K562 (cell line): Measurements from ENCODE around the gene ATG12. TPM values are rescaled to one million over a fixed set of nuclear protein-coding genes. Genes with fewer than 3 reads are reported as not detected.

Experiments
- ATAC-seq: fragments of 200-7000 bp; cut with Tn5 transposase; 3 replicates; pipeline ENCODE4 v1.9.1; 2020; ENCODE audit warnings: moderate library complexity
- BruUV-seq: library from RNA; stranded (reverse); fragments of 400-500 nt; replicated peaks from 2 replicates; lab custom pipeline; 2021; lab: Mats Ljungman, UMichigan
- CTCF ChIA-PET: fragments of 300-600 bp; formaldehyde crosslinking; extraction: SDS; loops from one replicate; lab custom pipeline; 2021; ENCODE audit warnings: low intra/inter-chr PET ratio; lab: Yijun Ruan, JAX
- POLR2A ChIA-PET: fragments of 300-600, 350-650 bp; sonication (Branson Sonifier 250); formaldehyde crosslinking; extraction: SDS; loops from one replicate; lab custom pipeline; 2021; ENCODE audit warnings: antibody characterized with exemption, inconsistent platforms; lab: Yijun Ruan, JAX
- DNase-seq, 4 experiments: peaks; one replicate each; pipeline versions ENCODE4 v3.0.0 to v3.0.0-alpha.2; 2011 to 2018; ENCODE audit warnings: low spot score in 3 of 4, mixed read lengths in 3 of 4; ENCODE audit errors: extremely low read depth in 1 of 4
- FAIRE-seq: peaks from 2 replicates; lab custom pipeline; 2011; peaks lifted over from hg19 to GRCh38; lab: Jason Lieb, UNC
- H2AFZ ChIP-seq: 2 replicates; pipeline ENCODE4 v1.6.0; 2011; ENCODE audit warnings: low read depth, low read length, control low read depth, inconsistent platforms
- H3K27ac ChIP-seq: fragments of 200-600 bp; 3 replicates; pipeline ENCODE4 v1.8.0; 2011; ENCODE audit warnings: low read depth, mild to moderate bottlenecking, control low read depth, inconsistent platforms, low read length, moderate library complexity, mixed read lengths; ENCODE audit errors: extremely low read depth
- H3K27me3 ChIP-seq, 2 experiments: fragments of 300-600 bp in 1 of 2; 2 replicates in 1 of 2; 3 replicates in 1 of 2; pipeline versions ENCODE4 v1.6.0 to v1.8.0; 2011; ENCODE audit warnings: inconsistent platforms in 2 of 2, low read length in 2 of 2, mild to moderate bottlenecking in 1 of 2, mixed read lengths in 1 of 2, moderate library complexity in 1 of 2; ENCODE audit not compliant: control insufficient read depth in 2 of 2, insufficient read depth in 2 of 2
- H3K36me3 ChIP-seq: fragments of 300-600 bp; 3 replicates; pipeline ENCODE4 v1.8.0; 2011; ENCODE audit warnings: mild to moderate bottlenecking, low read length, inconsistent platforms; ENCODE audit not compliant: control insufficient read depth, insufficient read depth
- H3K4me1 ChIP-seq, 2 experiments: fragments of 200-600 bp in 1 of 2; replicated peaks in 1 of 2; 2 replicates in 1 of 2; 3 replicates in 1 of 2; pipeline versions ENCODE4 v1.5.1 to v1.8.0; 2011; ENCODE audit warnings: inconsistent platforms in 2 of 2, low read length in 2 of 2, mild to moderate bottlenecking in 1 of 2, mixed read lengths in 1 of 2, moderate library complexity in 1 of 2; ENCODE audit not compliant: control insufficient read depth in 2 of 2, insufficient read depth in 2 of 2
- H3K4me2 ChIP-seq: 2 replicates; pipeline ENCODE4 v1.6.1; 2011; ENCODE audit warnings: low read length, control low read depth, inconsistent platforms, mixed read lengths; ENCODE audit not compliant: insufficient read depth
- H3K4me3 ChIP-seq: fragments of 200-600 bp; sonication (generic), shearing (Covaris generic); 2 replicates; pipeline ENCODE4 v1.5.1; 2016; ENCODE audit warnings: control low read depth, inconsistent platforms
- H3K79me2 ChIP-seq: fragments of 200-600 bp; 3 replicates; pipeline ENCODE4 v1.8.0; 2011; ENCODE audit warnings: low read length, inconsistent platforms; ENCODE audit not compliant: control insufficient read depth, insufficient read depth
- H3K9ac ChIP-seq, 2 experiments: 2 replicates each; pipeline versions ENCODE4 v1.6.0 to v1.6.1; 2011; ENCODE audit warnings: low read depth in 2 of 2, low read length in 2 of 2, control low read depth in 1 of 2, inconsistent platforms in 1 of 2, mild to moderate bottlenecking in 1 of 2, mixed read lengths in 1 of 2; ENCODE audit not compliant: insufficient read depth in 1 of 2
- H3K9me1 ChIP-seq: one replicate; pipeline ENCODE4 v1.6.0; 2011; ENCODE audit warnings: inconsistent platforms, mild to moderate bottlenecking, low read length, moderate library complexity; ENCODE audit not compliant: control insufficient read depth, insufficient read depth
- H3K9me3 ChIP-seq: replicated peaks from 2 replicates; pipeline ENCODE4 v1.5.1; 2011; ENCODE audit warnings: low read depth, low read length, inconsistent platforms; ENCODE audit not compliant: control insufficient read depth, insufficient read depth
- H4K20me1 ChIP-seq: replicated peaks from 2 replicates; pipeline ENCODE4 v1.6.1; 2011; ENCODE audit warnings: low read length, inconsistent platforms, mixed read lengths; ENCODE audit not compliant: control insufficient read depth, insufficient read depth
- CC2D1A ChIP-seq: fragments of 450-650 bp; IDR thresholded peaks from 2 replicates; pipeline ENCODE4 v1.6.1; 2017; ENCODE audit warnings: mild to moderate bottlenecking
- E4F1 ChIP-seq: fragments of 250-450 bp; sonication (Bioruptor Pico); IDR thresholded peaks from 2 replicates; pipeline ENCODE4 v1.5.0; 2021; ENCODE audit warnings: mild to moderate bottlenecking, borderline replicate concordance
- FOXM1 ChIP-seq, 2 experiments: fragments of 450-650 bp in 1 of 2; sonication (generic) in 1 of 2; formaldehyde crosslinking in 1 of 2; IDR thresholded peaks; 2 replicates each; pipeline versions ENCODE4 v1.6.1 to v1.9.0; 2017 to 2022; ENCODE audit warnings: low read depth in 2 of 2, mild to moderate bottlenecking in 2 of 2, missing genetic modification reagents in 1 of 2, moderate library complexity in 1 of 2
- MNT ChIP-seq, 2 experiments: fragments of 450-650 bp; conservative IDR thresholded peaks; 2 replicates each; pipeline ENCODE4 v1.6.1; 2017; ENCODE audit warnings: mild to moderate bottlenecking in 2 of 2, moderate library complexity in 2 of 2
- SAP30 ChIP-seq: fragments of 200-600 bp; sonication (generic); IDR thresholded peaks from 2 replicates; pipeline ENCODE4 v1.6.1; 2012; ENCODE audit warnings: borderline replicate concordance, low read depth, mild to moderate bottlenecking, moderate library complexity, low read length, control low read depth, inconsistent platforms; ENCODE audit not compliant: insufficient read depth, poor library complexity, severe bottlenecking
- TSC22D4 ChIP-seq: fragments of 450-650 bp; IDR thresholded peaks from 2 replicates; pipeline ENCODE4 v1.6.1; 2016; ENCODE audit warnings: missing genetic modification characterization, missing biosample characterization, control low read depth
- ZC3H8 ChIP-seq: fragments of 450-650 bp; IDR thresholded peaks from 2 replicates; pipeline ENCODE4 v1.6.1; 2017
- WGBS: fragments of 100-300 bp; shearing (Covaris generic); methylation state at CpG from one replicate; pipeline ENCODE4 v1.1.6; 2016; ENCODE audit warnings: low coverage, mixed read lengths; ENCODE audit not compliant: insufficient coverage; ENCODE audit errors: missing lambda C conversion rate; 5-methylcytosine and 5-hydroxymethylcytosine counted together
- in situ Hi-C: fragments of 300-500 bp; cut with MboI; formaldehyde crosslinking; loops from 4 replicates; pipeline ENCODE4 v1.15.0; 2018; ENCODE audit warnings: inconsistent platforms, mixed read lengths
- intact Hi-C: fragments of 100-400 bp; cut with micrococcal nuclease; formaldehyde crosslinking; loops from 2 replicates; pipeline ENCODE4 v1.14.2; 2022
- polyA plus RNA-seq, 8 experiments: library from polyadenylated mRNA; depleted of rRNA in 4 of 8; stranded (reverse) in 5 of 8; unstranded in 3 of 8; fragments of >200 nt; fragmentation: Nextera tagmentation in 2 of 8; fragmentation: Illumina TruSeq in 1 of 8; extraction: Ambion mirVana in 2 of 8; extraction: Trizol in 1 of 8; gene quantifications; 2 replicates each; pipeline versions ENCODE4 v1.2.1 to v1.2.3, GENCODE V29; 2011 to 2014; ENCODE audit warnings: inconsistent platforms in 1 of 8, missing spikeins in 1 of 8
- total RNA-seq, 7 experiments: library from RNA; depleted of rRNA in 6 of 7; stranded (reverse); fragments of >200 nt in 6 of 7; fragmentation: Illumina TruSeq in 2 of 7; extraction: Trizol in 2 of 7; gene quantifications; 2 replicates each; pipeline versions ENCODE4 v1.2.1 to v1.2.3, GENCODE V29; 2011 to 2021; ENCODE audit warnings: low replicate concordance in 1 of 7
- TF ChIP-seq, protein P1 (sequence below): sonication (generic); formaldehyde crosslinking; IDR thresholded peaks from 2 replicates; pipeline ENCODE4 v1.8.1; 2023; ENCODE audit warnings: missing genetic modification reagents, mild to moderate bottlenecking, borderline replicate concordance

The ATG12 gene
- total and polyA plus RNA-seq, 9 of the 15 experiments (the other 6 are each of a cell fraction or from before 2014, with no cell fraction given): 21.6 to 132 (median 61.3) TPM

DNA sequence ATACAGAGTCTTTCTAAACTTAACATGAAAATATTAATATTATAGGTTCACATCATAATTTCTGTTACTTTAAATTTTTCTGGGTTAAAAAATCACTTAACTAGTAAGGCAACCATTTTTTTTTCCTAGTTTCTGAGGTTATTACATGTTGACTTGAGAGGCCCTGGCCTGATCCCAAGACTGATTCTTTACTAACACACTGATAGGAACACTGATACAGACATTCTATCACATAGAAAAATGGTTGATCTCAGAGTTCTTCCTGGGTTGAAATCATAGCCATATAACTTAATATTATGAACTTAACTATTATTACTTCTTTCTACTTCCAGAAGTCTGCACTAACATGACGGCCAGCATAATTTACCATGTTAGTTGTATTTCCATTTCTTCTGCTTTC lies 43.3 kb upstream of the ATG12 start:
- Histone ChIP-seq H3K9ac (no peak overlapping the region), H2AFZ (no peak overlapping the region), H3K27me3 (no peaks in the 10 kb centered on the region), H3K4me3 (no peak overlapping the region), H3K9me1 (no peaks in the 10 kb centered on the region), H3K9me3 (no peaks in the 10 kb centered on the region), H4K20me1 (no peaks in the 10 kb centered on the region), H3K36me3 (no peaks in the 10 kb centered on the region), H3K27ac (no peak overlapping the region), H3K4me1 (no peaks in the 10 kb centered on the region), H3K4me2 (no peak overlapping the region), H3K79me2 (no peaks in the 10 kb centered on the region)
- CTCF ChIA-PET: no interaction called here
- no TSS peak for BruUV-seq
- POLR2A ChIA-PET: no interaction called here
- WGBS: 89% methylated on average over 1 of the region's 1 CpG
- no peak for ATAC-seq
- DNase-seq: no peak
- intact Hi-C loops: loop anchor here (5.0 kb wide), 1 partner anchor 183 kb away; no protein-coding TSS in a partner anchor
- no peak for FAIRE-seq
- in situ Hi-C loops: no loop called here
- TF ChIP-seq E4F1 (no peak), TSC22D4 (tag) (no peak), CC2D1A (no peak), SAP30 (no peak), FOXM1 (IDR thresholded peaks at IDR 0.05; ENCODE audit: low read depth) (no peak), FOXM1 (CRISPR knock-in tag; IDR thresholded peaks at IDR 0.05; ENCODE audit: low read depth) (no peak), MNT (conservative IDR thresholded peaks at IDR 0.05) (no peak), ZC3H8 (no peak)
- TF ChIP-seq, protein P1, sequence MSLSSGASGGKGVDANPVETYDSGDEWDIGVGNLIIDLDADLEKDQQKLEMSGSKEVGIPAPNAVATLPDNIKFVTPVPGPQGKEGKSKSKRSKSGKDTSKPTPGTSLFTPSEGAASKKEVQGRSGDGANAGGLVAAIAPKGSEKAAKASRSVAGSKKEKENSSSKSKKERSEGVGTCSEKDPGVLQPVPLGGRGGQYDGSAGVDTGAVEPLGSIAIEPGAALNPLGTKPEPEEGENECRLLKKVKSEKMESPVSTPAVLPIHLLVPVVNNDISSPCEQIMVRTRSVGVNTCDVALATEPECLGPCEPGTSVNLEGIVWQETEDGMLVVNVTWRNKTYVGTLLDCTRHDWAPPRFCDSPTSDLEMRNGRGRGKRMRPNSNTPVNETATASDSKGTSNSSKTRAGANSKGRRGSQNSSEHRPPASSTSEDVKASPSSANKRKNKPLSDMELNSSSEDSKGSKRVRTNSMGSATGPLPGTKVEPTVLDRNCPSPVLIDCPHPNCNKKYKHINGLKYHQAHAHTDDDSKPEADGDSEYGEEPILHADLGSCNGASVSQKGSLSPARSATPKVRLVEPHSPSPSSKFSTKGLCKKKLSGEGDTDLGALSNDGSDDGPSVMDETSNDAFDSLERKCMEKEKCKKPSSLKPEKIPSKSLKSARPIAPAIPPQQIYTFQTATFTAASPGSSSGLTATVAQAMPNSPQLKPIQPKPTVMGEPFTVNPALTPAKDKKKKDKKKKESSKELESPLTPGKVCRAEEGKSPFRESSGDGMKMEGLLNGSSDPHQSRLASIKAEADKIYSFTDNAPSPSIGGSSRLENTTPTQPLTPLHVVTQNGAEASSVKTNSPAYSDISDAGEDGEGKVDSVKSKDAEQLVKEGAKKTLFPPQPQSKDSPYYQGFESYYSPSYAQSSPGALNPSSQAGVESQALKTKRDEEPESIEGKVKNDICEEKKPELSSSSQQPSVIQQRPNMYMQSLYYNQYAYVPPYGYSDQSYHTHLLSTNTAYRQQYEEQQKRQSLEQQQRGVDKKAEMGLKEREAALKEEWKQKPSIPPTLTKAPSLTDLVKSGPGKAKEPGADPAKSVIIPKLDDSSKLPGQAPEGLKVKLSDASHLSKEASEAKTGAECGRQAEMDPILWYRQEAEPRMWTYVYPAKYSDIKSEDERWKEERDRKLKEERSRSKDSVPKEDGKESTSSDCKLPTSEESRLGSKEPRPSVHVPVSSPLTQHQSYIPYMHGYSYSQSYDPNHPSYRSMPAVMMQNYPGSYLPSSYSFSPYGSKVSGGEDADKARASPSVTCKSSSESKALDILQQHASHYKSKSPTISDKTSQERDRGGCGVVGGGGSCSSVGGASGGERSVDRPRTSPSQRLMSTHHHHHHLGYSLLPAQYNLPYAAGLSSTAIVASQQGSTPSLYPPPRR: no peak
